Right lung (tissue), 5 donors: ENCODE results near the gene HBP1. TPM values are rescaled to one million over a fixed set of nuclear protein-coding genes. Genes with fewer than 3 reads are reported as not detected.
A peak's percentile ranks its signal among the peaks of the same experiment; 100 is the strongest.

ENCODE experiments used
- DNase-seq, 2 donors: peaks; one replicate each; pipeline ENCODE4 v3.0.0-alpha.2; 2013
- polyA plus RNA-seq, 5 donors: library from polyadenylated mRNA; unstranded; fragments of 120-200 nt; gene quantifications; one replicate each; pipeline versions ENCODE4 v1.2.1 to v1.2.3, GENCODE V29; 2013; ENCODE audit warnings: inconsistent platforms in 1 of 5, low replicate concordance in 1 of 5; ENCODE audit not compliant: insufficient read length in 5 of 5, insufficient read depth in 1 of 5

Gene HBP1
- polyA plus RNA-seq, 5 donors, result 94.8 to 181 (median 156) TPM

- no peak for DNase-seq
These were observed 5.0 kb downstream of the HBP1 start for GRCh38 chr7:107173691-107174406.

GRCh38 chr7:107179326-107180164 is 10.7 kb downstream of the HBP1 start:
- DNase-seq, result no peak

DNA sequence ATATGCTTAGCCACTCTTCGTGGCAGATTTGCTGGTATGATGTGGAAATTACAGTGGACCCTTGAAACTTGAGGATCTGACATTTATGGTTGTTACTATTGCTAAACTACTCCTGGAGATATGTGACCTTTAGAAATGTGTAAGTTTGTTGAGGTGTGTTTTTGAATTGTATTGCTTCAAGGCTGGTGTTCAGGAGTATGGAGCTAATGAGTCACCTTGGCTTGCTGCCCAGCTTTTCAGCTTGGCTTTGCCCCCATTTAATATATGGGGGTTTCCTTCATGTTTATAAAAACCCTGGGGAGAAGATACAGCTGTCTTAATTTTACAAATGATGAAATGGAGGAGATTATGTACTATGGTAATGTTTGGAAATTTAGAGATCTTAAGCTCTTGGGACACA is 11.6 kb downstream of the HBP1 start:
- DNase-seq, result peak; percentile 28 to 39

DNA sequence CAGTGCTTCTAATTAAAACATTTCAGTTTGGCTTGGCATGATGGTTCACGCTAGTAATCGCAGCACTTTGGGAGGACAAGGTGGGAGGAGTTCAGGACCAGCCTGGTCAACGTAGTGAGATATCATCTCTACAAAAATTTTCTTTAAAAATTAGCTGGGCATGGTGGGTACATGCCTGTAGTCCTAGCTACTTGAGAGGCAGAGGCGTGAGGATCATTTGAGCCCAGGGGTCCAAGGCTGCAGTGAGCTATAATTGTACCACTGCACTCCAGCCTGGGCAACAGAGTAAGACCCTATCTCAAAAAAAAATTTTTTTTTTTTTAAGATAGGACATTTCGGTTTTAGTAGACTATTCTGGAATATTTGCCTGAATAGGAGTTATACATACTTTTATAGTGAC is 12.4 kb downstream of the HBP1 start:
- DNase-seq, result no peak

- no peak for DNase-seq
These were observed 16.9 kb downstream of the HBP1 start for GRCh38 chr7:107185716-107186115.

GRCh38 chr7:107186240-107186639 is 17.4 kb downstream of the HBP1 start:
- no peak for DNase-seq

DNA sequence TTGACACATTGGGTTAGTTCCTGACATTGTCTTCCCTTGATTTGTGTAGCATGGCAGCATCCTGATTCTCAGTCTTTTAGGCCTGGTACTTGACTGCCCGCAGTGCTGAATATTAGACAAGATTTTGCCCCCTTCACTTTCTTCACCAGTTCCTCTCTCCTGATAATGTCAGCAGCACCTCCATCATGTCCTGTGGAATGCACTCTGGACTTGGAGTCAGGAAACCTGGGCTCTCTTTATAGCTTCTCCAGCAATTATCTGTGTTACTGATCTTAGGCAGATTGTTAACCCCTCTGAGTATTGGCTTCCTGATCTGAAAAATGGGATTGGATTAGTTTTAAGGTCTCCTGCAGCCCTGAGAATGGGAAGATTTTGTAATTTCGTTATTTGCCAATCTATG is 19.0 kb downstream of the HBP1 start:
- DNase-seq, result no peak

- DNase-seq, result no peak
These were observed 21.3 kb downstream of the HBP1 start for GRCh38 chr7:107190090-107190489.

- DNase-seq, result no peak
These were observed 25.2 kb downstream of the HBP1 start for GRCh38 chr7:107194052-107194451.

- DNase-seq, result no peak
These were observed 28.2 kb downstream of the HBP1 start for GRCh38 chr7:107196834-107197610.

DNA sequence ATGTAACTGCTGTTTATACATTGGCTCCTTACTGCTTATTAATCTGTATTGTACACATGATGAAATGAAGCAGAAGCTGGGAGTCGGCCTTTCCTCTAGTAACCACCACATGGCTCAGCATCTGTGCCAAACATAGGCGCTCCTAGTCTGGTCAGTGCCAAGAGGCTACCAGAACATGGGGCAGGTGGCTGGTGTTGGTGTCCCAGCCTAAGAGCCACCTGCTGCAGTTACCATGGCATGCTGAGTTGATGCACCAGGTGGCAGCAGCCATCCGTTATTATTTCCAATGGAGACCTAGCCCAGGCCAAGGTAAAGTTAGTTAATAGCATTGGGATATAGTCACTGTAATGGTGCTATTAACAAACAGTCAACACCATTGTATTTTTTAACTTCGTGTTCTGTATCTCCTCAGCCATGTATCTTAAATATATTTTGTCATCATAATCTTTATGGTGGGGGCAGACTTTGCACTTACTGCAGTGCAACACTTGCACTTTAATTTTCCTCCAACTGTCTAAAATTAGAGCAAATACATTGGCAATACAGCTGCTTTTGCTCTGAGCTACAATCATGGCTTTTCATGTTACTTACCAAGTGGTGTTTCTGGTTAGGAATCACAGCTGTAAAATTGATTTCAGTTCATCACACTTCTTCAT is 33.1 kb downstream of the HBP1 start:
- DNase-seq, result no peak

GRCh38 chr7:107203607-107204006 is 34.8 kb downstream of the HBP1 start:
- DNase-seq, result no peak

DNA sequence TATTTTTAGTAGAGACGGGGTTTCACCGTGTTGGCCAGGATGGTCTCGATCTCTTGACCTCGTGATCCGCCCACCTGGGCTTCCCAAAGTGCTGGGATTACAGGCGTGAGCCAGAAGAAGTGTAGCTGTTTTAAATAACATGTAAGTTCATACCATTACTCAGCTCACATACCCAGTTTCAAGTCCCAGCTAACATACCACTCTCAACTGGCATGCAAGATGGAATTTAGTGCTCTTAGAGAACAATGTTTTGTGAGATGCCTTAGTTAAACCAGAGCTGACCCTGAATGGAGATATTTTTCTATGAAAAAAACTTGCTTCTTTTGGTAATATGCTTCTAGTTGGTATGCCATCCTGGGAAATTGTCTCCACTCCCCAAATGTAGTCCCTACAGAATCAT is 37.3 kb downstream of the HBP1 start:
- no peak for DNase-seq

GRCh38 chr7:107206706-107207105 is 37.9 kb downstream of the HBP1 start:
- no peak for DNase-seq

DNA sequence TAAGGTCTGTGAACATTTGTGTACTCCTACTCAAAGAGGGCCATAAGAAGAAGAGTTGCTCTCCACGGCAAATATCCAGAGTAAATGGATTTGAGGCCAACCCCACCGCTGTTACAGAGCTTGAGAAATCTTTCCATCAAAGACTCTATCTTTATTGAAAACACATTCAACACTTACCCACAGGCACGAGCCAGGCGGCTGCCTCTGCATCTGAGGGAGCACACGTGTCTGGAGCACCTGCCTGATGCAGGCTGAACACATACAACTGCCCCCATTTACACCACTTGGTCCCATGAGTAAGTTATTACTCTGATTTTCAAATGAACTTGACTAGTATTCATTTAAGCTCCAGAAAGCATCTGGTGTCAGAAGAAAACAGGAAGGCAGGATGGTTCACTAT is 38.7 kb downstream of the HBP1 start:
- DNase-seq, result no peak

- DNase-seq, result no peak
These were observed 39.3 kb downstream of the HBP1 start for GRCh38 chr7:107208024-107208521.

DNA sequence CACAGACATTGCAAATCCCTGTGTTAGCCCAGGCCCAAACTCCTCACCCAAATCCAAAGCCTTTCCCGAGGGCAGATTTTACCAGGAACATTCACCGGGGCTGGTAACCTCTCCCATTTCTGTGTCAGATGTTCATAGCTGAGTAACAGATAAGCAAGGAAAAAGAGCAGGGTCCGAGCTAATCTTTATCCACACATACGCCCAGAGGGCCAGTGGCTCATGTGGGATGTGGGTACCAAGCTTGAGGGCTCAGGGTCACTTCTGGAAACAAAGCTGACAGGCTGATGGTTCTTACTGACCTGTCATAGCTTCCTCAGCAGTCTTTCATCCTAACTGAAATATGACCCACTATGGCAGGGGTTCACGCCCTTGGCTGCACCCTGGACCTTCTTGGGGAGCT is 39.8 kb downstream of the HBP1 start:
- no peak for DNase-seq

GRCh38 chr7:107209565-107209964 is 40.8 kb downstream of the HBP1 start:
- no peak for DNase-seq

DNA sequence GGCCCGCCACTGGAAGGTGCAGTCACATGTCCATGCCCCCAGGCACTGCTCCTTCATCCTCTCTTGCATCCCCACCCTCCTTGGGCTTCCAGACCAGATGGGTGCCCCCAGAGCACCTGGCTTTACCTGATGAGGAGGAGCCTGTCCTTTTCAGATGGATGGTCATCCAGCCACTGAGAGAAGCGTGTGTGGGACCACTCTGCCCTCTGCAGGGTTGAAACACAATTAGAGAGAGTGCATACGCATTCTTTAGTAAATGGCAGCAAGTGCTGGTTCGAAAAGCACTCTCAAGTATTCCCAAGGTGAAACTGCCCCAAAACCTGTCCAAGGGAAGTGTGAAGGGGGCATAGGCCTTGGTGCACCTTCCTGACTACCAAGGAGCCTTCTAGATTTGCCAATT is 41.6 kb downstream of the HBP1 start:
- no peak for DNase-seq

DNA sequence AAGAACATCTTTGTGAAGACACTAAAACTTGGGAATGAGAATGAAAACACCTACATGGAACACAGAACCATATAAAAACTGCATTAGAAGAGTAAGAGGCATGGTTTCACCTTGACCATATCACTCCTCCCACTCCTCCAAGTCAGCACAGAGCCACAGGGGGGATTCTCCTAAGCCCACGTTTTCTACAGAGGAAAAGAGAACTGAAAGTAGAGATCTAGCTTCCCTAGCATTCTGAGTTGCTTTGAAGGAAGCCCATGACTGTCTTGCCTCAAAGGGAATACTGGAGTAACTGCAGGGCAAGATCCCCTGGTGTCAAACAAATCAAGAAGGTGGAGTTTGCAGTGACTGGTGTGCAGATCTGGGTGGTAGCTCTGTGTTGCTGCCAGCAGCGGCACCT is 43.9 kb downstream of the HBP1 start:
- DNase-seq, result no peak

GRCh38 chr7:107213193-107213788 is 44.5 kb downstream of the HBP1 start:
- no peak for DNase-seq
